ENCODE measurements around the gene OCEL1.
A peak's percentile ranks its signal among the peaks of the same experiment; 100 is the strongest.

The OCEL1 gene

DNA sequence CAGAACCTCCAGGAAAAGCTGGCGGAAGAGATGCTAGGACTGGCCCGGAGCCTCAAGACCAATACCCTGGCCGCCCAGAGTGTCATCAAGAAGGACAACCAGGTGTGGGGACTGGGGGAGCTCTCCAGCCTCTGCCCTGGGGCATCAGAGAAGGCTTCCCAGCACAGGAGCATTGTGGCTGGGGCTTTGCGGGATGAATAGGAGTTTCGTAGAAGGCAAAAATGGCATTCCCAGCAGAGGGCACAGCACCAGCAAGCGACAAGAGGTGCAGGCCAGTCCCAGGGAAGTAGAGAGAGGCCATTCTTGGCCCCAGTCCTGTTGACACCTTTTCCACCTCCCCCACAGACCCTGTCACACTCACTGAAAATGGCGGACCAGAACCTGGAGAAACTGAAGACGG is 6.7 kb upstream of the OCEL1 start:
- no peak for ATAC-seq (ENCODE audit: insufficient read depth, low read depth)

GRCh38 chr19:17220207-17220758 is 5.7 kb upstream of the OCEL1 start:
- DNase-seq (no peak), ATAC-seq (ENCODE audit: insufficient read depth, low read depth) (no peak)
- TF ChIP-seq CTCF (IDR thresholded peaks at IDR 0.05; ENCODE audit: borderline replicate concordance, extremely low read depth, low read length, poor library complexity, severe bottlenecking) (no peak), EZH2 (IDR thresholded peaks at IDR 0.05; ENCODE audit: borderline replicate concordance, low read depth, low read length, severe bottlenecking) (no peak)
- H3K27ac ChIP-seq (ENCODE audit: low read length) = no peak overlapping the region
- peaks cover 7% of the 10 kb centered on the region for H3K79me2 ChIP-seq (ENCODE audit: insufficient read depth, low read length)
- H3K4me2 ChIP-seq (ENCODE audit: insufficient read depth, low read length) = no peak overlapping the region
- H3K36me3 ChIP-seq (ENCODE audit: insufficient read depth, low read length) = peaks cover 29% of the 10 kb centered on the region
- no peaks in the 10 kb centered on the region for H4K20me1 ChIP-seq (ENCODE audit: insufficient read depth, low read length)
- H3K27me3 ChIP-seq (ENCODE audit: insufficient read depth, low read length, poor library complexity) = no peaks in the 10 kb centered on the region
- H3K9ac ChIP-seq (ENCODE audit: low read depth, low read length) = no peak overlapping the region
- no peak overlapping the region for H3K4me3 ChIP-seq (ENCODE audit: low read depth in 1 of 2, low read length in 2 of 2)
- peaks cover 13% of the 10 kb centered on the region for H3K4me1 ChIP-seq (ENCODE audit: insufficient read depth, low read length)
- no peak overlapping the region for H2AFZ ChIP-seq (ENCODE audit: low read depth, low read length)
- no peaks in the 10 kb centered on the region for H3K9me3 ChIP-seq (ENCODE audit: insufficient read depth, low read length, severe bottlenecking)

More for the DNA sequence above, 6.7 kb upstream of the OCEL1 start:
- peaks cover 15% of the 10 kb centered on the region for H3K4me1 ChIP-seq (ENCODE audit: insufficient read depth, low read length)
- H3K4me2 ChIP-seq (ENCODE audit: insufficient read depth, low read length) = no peak overlapping the region
- H3K79me2 ChIP-seq (ENCODE audit: insufficient read depth, low read length) = peaks cover 7% of the 10 kb centered on the region
- H3K27ac ChIP-seq (ENCODE audit: low read length) = no peak overlapping the region
- H4K20me1 ChIP-seq (ENCODE audit: insufficient read depth, low read length) = no peaks in the 10 kb centered on the region
- H3K27me3 ChIP-seq (ENCODE audit: insufficient read depth, low read length, poor library complexity) = no peaks in the 10 kb centered on the region
- DNase-seq = no peak
- no peak overlapping the region for H2AFZ ChIP-seq (ENCODE audit: low read depth, low read length)
- no peaks in the 10 kb centered on the region for H3K9me3 ChIP-seq (ENCODE audit: insufficient read depth, low read length, severe bottlenecking)
- no peak overlapping the region for H3K4me3 ChIP-seq (ENCODE audit: low read depth in 1 of 2, low read length in 2 of 2)
- peaks cover 29% of the 10 kb centered on the region for H3K36me3 ChIP-seq (ENCODE audit: insufficient read depth, low read length)
- H3K9ac ChIP-seq (ENCODE audit: low read depth, low read length) = no peak overlapping the region
- TF ChIP-seq CTCF (IDR thresholded peaks at IDR 0.05; ENCODE audit: borderline replicate concordance, extremely low read depth, low read length, poor library complexity, severe bottlenecking) = no peak
- no peak for TF ChIP-seq EZH2 (IDR thresholded peaks at IDR 0.05; ENCODE audit: borderline replicate concordance, low read depth, low read length, severe bottlenecking)

DNA sequence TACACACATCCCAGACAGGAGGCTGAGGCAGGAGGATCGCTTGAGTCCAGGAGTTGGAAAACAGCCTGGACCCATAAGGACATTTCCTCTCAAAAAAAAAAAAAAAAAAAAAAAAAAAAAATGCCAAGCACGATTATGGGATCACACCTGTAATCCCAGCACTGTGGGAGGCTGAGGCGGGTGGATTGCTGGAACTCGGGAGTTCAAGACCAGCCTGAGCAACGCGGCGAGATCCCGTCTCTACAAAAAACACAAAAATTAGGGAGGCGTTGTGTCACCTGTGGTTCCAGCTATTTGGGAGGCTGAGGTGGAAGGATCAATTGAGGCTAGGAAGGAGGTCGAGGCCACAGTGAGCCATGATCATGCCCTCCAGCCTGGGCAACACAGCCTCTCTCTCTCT is 973 bp upstream of the OCEL1 start:
- DNase-seq (no peak), ATAC-seq (ENCODE audit: insufficient read depth, low read depth) (no peak)
- H3K27ac ChIP-seq (ENCODE audit: low read length) = no peak overlapping the region
- no peaks in the 10 kb centered on the region for H3K9me3 ChIP-seq (ENCODE audit: insufficient read depth, low read length, severe bottlenecking)
- H3K4me3 ChIP-seq (ENCODE audit: low read depth in 1 of 2, low read length in 2 of 2) = no peak overlapping the region
- H3K9ac ChIP-seq (ENCODE audit: low read depth, low read length) = no peak overlapping the region; the same call in 1 of the 2 replicates
- no peaks in the 10 kb centered on the region for H3K79me2 ChIP-seq (ENCODE audit: insufficient read depth, low read length)
- H2AFZ ChIP-seq (ENCODE audit: low read depth, low read length) = no peak overlapping the region
- no peak for TF ChIP-seq EZH2 (IDR thresholded peaks at IDR 0.05; ENCODE audit: borderline replicate concordance, low read depth, low read length, severe bottlenecking)
- no peak for TF ChIP-seq CTCF (IDR thresholded peaks at IDR 0.05; ENCODE audit: borderline replicate concordance, extremely low read depth, low read length, poor library complexity, severe bottlenecking)
- H4K20me1 ChIP-seq (ENCODE audit: insufficient read depth, low read length) = peaks cover 6% of the 10 kb centered on the region
- H3K27me3 ChIP-seq (ENCODE audit: insufficient read depth, low read length, poor library complexity) = no peaks in the 10 kb centered on the region
- H3K4me2 ChIP-seq (ENCODE audit: insufficient read depth, low read length) = peak overlapping the region; percentile 86
- peaks cover 4% of the 10 kb centered on the region for H3K36me3 ChIP-seq (ENCODE audit: insufficient read depth, low read length)
- H3K4me1 ChIP-seq (ENCODE audit: insufficient read depth, low read length) = peaks cover 26% of the 10 kb centered on the region
